ENCODE results near the gene GPR62.

The GPR62 gene

DNA sequence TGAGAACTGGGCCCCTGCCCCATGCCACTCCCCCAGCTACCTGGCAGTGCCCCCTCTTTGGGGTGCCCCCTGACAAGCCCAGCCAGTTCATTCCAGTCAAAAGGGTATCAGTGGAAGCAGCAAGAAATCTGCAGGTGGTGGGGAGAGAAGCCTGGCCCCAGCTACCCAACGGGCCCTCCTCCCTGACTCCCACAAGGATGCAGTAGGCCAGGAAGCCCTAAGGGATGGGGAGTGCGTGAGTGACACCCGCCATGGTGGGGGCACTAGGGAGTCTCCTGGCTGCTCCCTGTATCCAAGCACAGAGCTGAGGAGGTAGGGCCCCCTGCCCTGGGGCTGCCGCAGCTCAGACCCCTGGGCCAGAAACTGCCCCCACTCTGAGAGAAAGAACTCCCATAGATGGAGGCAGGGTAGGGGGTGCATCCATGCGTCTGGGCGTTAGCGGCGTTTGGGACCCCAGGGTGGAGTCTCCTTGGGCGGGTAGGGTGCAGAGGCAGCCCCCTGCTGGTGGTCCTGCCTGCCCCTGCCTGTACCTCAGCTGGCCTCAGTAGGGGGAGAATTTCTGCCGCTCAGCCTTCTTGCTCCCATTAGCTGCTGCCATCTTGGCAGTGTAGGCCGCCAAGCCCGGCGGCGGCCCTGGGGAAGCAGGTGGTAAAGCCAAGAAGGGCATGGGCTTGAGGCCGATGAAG lies 2.5 kb downstream of the GPR62 start:
- Mint-ChIP-seq H3K4me3 (no peak overlapping the region), H3K36me3 (ENCODE audit: low read depth) (no peaks in the 10 kb centered on the region), H3K4me1 (no peaks in the 10 kb centered on the region)

GRCh38 chr3:51958603-51959521 lies 3.7 kb downstream of the GPR62 start:
- no peaks in the 10 kb centered on the region for H3K36me3 Mint-ChIP-seq (ENCODE audit: low read depth)
- peaks cover 25% of the 10 kb centered on the region for H3K27me3 Mint-ChIP-seq
- H3K4me3 Mint-ChIP-seq: no peak overlapping the region
- H3K27ac Mint-ChIP-seq: no peak overlapping the region
- DNase-seq (no peak), ATAC-seq (no peak)
- no peaks in the 10 kb centered on the region for H3K4me1 Mint-ChIP-seq
- no peaks in the 10 kb centered on the region for H3K9me3 Mint-ChIP-seq

More for the DNA sequence above, 2.5 kb downstream of the GPR62 start:
- peaks cover 34% of the 10 kb centered on the region for H3K27me3 Mint-ChIP-seq
- H3K9me3 Mint-ChIP-seq: no peaks in the 10 kb centered on the region
- ATAC-seq: no peak
- no peak overlapping the region for H3K27ac Mint-ChIP-seq
- DNase-seq: no peak

GRCh38 chr3:51959651-51960050 lies 4.5 kb downstream of the GPR62 start:
- Mint-ChIP-seq H3K4me1 (no peaks in the 10 kb centered on the region), H3K9me3 (no peaks in the 10 kb centered on the region), H3K4me3 (no peak overlapping the region), H3K27me3 (peaks cover 19% of the 10 kb centered on the region), H3K36me3 (ENCODE audit: low read depth) (no peaks in the 10 kb centered on the region), H3K27ac (no peak overlapping the region)
- ATAC-seq (no peak), DNase-seq (no peak)

- no peaks in the 10 kb centered on the region for H3K36me3 Mint-ChIP-seq (ENCODE audit: low read depth)
These were observed 5.2 kb downstream of the GPR62 start for GRCh38 chr3:51960386-51960785.

GRCh38 chr3:51961011-51961410 lies 5.8 kb downstream of the GPR62 start:
- no peaks in the 10 kb centered on the region for H3K4me1 Mint-ChIP-seq
- ATAC-seq (no peak), DNase-seq (no peak)
- H3K9me3 Mint-ChIP-seq: no peaks in the 10 kb centered on the region
- H3K27me3 Mint-ChIP-seq: peaks cover 11% of the 10 kb centered on the region
- no peak overlapping the region for H3K4me3 Mint-ChIP-seq
- H3K36me3 Mint-ChIP-seq (ENCODE audit: low read depth): no peaks in the 10 kb centered on the region
- no peak overlapping the region for H3K27ac Mint-ChIP-seq

More at GRCh38 chr3:51960386-51960785, 5.2 kb downstream of the GPR62 start:
- Mint-ChIP-seq H3K27ac (no peak overlapping the region), H3K4me1 (no peaks in the 10 kb centered on the region), H3K27me3 (peaks cover 11% of the 10 kb centered on the region), H3K9me3 (no peaks in the 10 kb centered on the region), H3K4me3 (no peak overlapping the region)
- DNase-seq: no peak
- no peak for ATAC-seq

DNA sequence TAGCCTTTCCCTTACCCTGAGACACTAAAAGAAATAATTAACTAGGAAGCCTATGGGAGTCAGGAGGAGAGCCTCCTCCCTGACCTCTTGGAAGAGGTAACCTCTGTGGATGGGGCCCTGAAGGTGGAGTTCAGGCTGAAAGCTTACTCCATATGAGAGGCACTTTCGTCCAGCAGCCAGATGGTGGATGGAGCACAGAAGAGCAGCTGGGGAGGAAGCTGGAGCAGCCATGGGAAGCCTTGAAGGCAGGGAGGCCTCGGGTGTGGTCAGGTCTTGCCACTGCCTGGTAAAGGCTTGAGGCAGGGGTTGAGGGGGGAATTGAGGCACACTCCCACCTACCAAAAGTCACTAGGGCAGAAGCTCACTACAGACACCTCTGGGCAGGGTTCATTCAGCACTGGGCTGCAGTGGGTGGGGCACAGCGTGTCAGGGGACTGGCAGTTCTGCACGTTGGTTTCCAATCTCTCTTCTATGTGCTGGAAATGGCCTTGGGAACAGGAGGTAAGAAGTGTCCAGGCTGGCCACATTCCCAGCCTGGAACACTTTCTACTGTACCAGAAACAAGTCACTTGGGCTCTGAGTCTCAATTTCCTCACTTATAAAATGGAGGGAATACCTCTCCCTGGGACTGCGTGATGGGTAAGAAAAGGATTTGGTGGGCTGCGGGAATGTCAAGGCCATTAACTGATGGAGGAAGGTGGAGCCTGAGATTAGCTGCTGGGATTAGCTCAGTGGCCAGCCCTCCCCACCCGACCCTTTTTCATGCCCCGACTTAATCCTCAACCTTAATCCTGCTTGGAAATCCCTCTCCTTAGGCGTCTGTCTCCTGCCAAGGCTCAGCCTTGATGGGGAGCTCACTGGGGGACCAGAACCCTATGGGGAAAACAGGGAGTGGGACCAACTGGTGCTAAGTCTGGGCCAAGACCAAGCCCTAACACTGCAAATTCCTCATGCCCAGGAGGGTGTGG lies 6.7 kb downstream of the GPR62 start:
- peaks cover 6% of the 10 kb centered on the region for H3K27me3 Mint-ChIP-seq
- no peaks in the 10 kb centered on the region for H3K9me3 Mint-ChIP-seq
- DNase-seq (no peak), ATAC-seq (no peak)
- no peak overlapping the region for H3K4me3 Mint-ChIP-seq
- no peak overlapping the region for H3K27ac Mint-ChIP-seq
- no peaks in the 10 kb centered on the region for H3K36me3 Mint-ChIP-seq (ENCODE audit: low read depth)
- H3K4me1 Mint-ChIP-seq: peaks cover 3% of the 10 kb centered on the region

GRCh38 chr3:51962854-51963530 lies 7.8 kb downstream of the GPR62 start:
- no peak for ATAC-seq
- Mint-ChIP-seq H3K4me3 (no peak overlapping the region), H3K36me3 (ENCODE audit: low read depth) (no peaks in the 10 kb centered on the region), H3K4me1 (peaks cover 3% of the 10 kb centered on the region), H3K27ac (no peak overlapping the region), H3K27me3 (peaks cover 3% of the 10 kb centered on the region), H3K9me3 (no peaks in the 10 kb centered on the region)
- DNase-seq: no peak

DNA sequence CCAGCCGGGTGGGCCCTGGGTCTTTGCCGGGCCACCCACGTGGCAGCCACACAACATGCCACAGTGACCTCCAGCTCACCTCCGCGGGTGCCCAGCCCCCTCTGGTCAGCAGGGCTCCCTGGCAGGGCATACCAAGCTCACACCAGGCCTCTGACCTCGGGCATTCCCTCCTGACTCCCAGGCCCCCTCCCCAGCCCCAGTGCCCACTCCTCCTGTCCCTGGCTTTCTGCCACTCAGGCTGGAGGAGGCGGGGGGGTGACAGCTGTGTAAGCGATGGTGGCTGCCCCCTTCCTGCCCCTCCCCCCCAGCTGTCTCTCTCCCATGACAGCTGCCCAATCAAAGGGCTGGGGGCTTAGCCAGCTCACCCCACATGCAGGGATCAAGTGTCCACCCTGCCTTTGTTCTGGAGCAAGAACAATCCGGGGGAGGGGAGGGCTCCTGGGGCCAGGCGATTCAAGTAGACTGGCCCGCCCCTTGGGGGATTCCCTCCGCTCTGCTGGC lies 8.8 kb downstream of the GPR62 start:
- no peaks in the 10 kb centered on the region for H3K9me3 Mint-ChIP-seq
- DNase-seq: no peak
- H3K4me1 Mint-ChIP-seq: peaks cover 7% of the 10 kb centered on the region
- H3K36me3 Mint-ChIP-seq (ENCODE audit: low read depth): peaks cover 3% of the 10 kb centered on the region
- H3K27ac Mint-ChIP-seq: no peak overlapping the region
- H3K4me3 Mint-ChIP-seq: no peak overlapping the region
- no peak for ATAC-seq
- no peaks in the 10 kb centered on the region for H3K27me3 Mint-ChIP-seq

GRCh38 chr3:51964521-51964920 lies 9.3 kb downstream of the GPR62 start:
- ATAC-seq: no peak
- H3K27me3 Mint-ChIP-seq: no peaks in the 10 kb centered on the region
- peaks cover 4% of the 10 kb centered on the region for H3K36me3 Mint-ChIP-seq (ENCODE audit: low read depth)
- H3K4me3 Mint-ChIP-seq: no peak overlapping the region
- DNase-seq: no peak
- H3K9me3 Mint-ChIP-seq: no peaks in the 10 kb centered on the region
- peaks cover 9% of the 10 kb centered on the region for H3K4me1 Mint-ChIP-seq
- no peak overlapping the region for H3K27ac Mint-ChIP-seq

DNA sequence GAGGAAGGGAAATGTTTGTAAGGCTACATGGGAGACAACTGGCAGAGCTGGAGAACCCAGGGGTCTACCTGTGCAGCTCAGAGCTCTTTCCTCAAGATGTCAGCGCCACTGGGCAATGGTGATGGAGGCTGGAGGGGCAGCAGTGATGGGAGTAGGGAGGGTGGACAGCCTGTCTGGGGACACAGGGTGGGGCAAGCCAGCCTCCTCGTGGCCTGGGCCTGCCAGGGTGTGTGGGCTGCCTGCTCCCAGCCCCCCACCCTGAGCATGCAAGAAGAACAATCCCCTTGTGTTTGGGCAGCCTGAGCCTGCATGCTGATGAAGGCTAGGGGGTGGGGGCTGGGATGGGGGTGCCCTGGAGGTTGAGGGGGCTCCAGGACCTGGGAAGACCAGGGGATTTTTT lies 10.8 kb downstream of the GPR62 start:
- peaks cover 4% of the 10 kb centered on the region for H3K36me3 Mint-ChIP-seq (ENCODE audit: low read depth)
- ATAC-seq (no peak), DNase-seq (no peak)
- no peaks in the 10 kb centered on the region for H3K9me3 Mint-ChIP-seq
- H3K4me3 Mint-ChIP-seq: peak overlapping the region; percentile 36
- no peaks in the 10 kb centered on the region for H3K27me3 Mint-ChIP-seq
- H3K27ac Mint-ChIP-seq: no peak overlapping the region
- H3K4me1 Mint-ChIP-seq: peaks cover 11% of the 10 kb centered on the region

DNA sequence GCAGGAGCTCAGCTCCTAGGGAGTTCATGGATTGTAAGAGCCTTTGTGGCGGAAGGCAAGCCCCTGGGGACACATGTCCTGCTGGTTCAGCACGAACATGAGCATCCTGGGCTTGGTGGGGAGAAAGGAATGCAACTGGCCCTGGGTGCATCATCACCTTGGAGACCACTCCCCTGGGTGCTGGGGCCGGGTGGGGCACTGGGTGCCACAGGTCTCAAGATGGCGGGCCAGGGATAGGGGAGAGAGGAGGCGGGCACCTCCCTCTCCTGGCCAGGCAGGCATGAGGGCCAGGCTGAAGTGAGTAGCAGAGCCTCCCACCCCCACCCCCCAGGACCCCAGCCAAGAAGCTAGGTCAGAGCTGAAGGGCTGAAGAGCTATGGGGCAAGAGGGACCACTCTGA lies 11.3 kb downstream of the GPR62 start:
- Mint-ChIP-seq H3K27ac (no peak overlapping the region), H3K27me3 (no peaks in the 10 kb centered on the region), H3K4me3 (peak overlapping the region; percentile 71), H3K9me3 (no peaks in the 10 kb centered on the region), H3K4me1 (peaks cover 14% of the 10 kb centered on the region), H3K36me3 (ENCODE audit: low read depth) (peaks cover 4% of the 10 kb centered on the region)
- DNase-seq: no peak
- ATAC-seq: no peak

DNA sequence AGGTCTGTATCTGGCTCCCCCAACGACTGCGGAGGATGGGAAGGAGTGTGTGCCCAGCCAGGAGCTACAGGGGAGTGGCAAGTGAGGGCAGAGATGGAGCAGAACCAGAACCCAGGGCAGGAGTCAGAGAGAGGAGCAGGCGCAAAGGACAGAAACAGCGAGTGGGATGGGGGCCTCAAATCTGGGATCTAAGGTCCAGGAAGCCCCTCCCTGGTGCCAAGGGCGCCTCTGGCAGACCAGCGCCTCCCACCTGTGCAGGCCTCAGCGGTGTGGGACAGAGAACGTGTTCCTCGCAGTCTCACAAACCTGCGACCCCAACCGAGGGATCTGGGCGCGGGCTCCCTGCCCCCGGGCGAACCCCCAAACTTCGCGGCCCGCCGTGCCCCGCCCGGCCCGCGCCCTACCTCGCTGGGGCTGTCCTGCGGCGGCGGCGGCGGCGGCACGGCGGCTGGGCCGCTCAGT lies 11.8 kb downstream of the GPR62 start:
- no peaks in the 10 kb centered on the region for H3K9me3 Mint-ChIP-seq
- H3K27ac Mint-ChIP-seq: no peak overlapping the region
- peaks cover 14% of the 10 kb centered on the region for H3K4me1 Mint-ChIP-seq
- peak; percentile 7 for ATAC-seq
- no peaks in the 10 kb centered on the region for H3K27me3 Mint-ChIP-seq
- peak; percentile 43 for DNase-seq
- H3K4me3 Mint-ChIP-seq: peak overlapping the region; percentile 71
- H3K36me3 Mint-ChIP-seq (ENCODE audit: low read depth): peaks cover 4% of the 10 kb centered on the region

DNA sequence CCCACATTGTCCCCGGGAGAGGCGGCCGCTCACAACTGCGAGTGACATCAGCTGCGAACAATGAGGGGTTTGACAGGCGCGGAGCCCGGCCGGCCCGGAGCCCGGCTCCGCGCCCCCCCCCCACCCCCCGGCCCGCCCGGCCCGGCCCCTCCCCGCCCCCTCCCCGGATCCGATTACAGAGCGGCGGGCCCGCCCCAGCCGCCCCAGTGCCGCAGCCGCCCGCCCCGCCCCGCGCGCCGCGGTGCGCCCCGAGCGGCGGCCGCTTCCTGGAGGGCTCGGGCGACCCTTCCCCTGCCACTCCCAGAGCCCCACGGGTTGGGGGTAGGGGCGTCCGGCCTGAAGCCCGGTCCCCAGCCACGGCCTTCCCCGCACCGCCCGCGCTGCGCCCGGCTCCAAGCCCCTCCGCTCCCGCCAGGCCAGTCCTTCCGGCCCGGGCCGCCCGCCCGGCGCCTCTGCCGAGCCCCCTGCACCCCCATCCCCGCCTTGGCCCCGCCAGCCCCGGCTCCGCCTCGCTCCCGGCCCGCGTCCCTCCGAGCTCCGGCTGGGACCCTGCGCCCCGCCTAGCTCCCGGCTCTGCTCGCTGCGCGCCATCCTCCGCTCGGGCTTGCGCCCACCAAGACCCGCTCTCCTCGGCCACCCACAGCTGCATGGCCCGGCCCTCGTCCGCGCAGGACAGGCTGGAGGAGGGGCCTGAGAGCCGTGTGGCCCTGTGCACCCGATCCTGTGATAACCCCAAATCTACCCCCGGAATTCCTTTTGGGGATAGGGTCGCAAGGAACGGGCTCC lies 12.4 kb downstream of the GPR62 start, which contains the start of gene PCBP4:
TSS of gene PCBP4 (minus strand) at position 71 of the 786 bp plus-strand sequence. CDS start 6,214 bp downstream, outside the sequence.
- Mint-ChIP-seq H3K27ac (no peak within 1 kb of the TSS), H3K9me3 (no peaks in the 10 kb centered on the region)

More for the DNA sequence above, 12.4 kb downstream of the GPR62 start, which contains the start of gene PCBP4:
- peaks cover 4% of the 10 kb centered on the region for H3K36me3 Mint-ChIP-seq (ENCODE audit: low read depth)
- peak; percentile 56 for ATAC-seq
- peak within 1 kb of the TSS; percentile 71 for H3K4me3 Mint-ChIP-seq
- H3K27me3 Mint-ChIP-seq: no peaks in the 10 kb centered on the region
- no peak for DNase-seq
- peaks cover 16% of the 10 kb centered on the region for H3K4me1 Mint-ChIP-seq

Measured in activated naive CD8-positive, alpha-beta T cell treated with anti-CD3 and anti-CD28 coated beads, Interleukin-2, amount 50 U/mL, for 24 hours (primary cell).